ENCODE measurements around the gene LRG1.

Gene LRG1

DNA sequence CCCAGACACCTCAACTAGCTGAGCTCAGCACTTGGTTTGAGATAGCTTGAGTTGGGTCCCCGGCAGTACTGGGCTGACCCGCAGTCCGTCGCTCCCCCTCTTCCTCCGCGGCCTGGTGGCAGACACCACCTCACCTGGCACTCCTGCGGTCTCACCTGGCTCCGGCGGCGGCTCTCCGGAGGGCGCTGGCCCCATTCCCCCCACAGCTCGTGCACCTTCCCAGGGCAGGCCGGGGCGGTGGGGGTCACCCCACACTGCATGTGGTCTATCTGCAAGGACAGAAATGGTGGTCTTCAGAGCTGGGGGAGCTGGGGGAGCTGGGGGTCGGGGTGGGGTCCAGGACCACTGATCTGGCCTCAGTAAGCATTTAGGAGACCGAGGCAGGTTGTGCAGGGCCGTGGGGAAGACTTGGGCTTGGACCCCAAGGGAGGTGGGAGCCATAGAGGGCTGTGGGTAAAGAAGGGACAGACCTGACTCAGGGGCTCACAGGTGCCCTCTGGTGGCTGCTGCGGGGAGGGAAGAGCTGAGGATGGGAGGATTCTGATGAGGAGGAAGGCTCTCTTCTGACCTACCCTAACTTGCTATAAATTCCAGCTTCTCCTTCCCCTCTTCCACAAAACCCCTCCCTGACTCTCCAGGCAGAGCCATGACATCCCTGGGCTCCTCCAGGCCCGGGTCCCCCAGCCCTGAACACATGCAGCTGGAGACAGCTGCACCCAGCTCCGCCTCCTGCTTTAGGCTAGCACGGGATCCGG lies 14.9 kb downstream of the LRG1 start:
- DNase-seq, result peak; percentile 9

DNA sequence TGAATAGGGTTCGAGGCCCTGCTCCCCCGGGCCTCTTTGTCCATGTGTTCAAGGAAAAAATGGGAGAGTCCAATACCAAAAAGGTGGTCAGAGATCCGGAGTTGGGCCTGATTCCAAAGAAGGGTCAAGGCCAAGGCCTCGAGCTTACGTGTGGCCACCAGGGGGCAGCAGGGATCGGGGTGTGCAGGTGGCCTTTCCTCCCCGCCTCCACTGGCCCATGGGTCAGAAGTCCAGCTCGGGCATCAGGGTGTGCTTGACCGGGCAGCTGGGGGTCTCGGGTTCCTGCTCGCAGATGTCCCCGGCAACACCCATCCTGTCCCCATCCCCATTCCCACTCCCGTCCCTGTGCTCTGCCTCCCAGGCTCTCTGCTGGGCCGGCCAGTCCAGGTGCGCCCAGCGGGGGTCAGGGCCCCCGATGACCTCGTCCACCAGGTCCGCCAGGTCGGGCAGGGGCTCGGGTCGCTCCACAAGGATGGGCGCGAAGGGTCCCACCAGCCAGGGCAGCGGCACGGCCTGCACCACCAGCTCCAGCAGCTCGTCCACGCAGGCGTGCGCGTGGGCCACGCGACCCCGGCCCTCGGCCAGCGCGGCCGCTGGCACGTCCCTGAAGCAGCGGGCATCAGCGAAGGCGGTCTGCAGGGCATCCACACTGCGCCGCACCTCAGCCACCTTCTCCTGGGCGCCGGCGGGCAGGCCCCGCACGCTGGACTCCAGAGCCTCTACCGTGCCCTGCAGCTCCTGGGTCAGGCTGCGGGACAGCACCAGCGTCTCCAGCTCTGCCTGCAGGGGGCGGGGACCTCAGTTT lies 16.3 kb downstream of the LRG1 start:
- peak; percentile 32 for DNase-seq

DNA sequence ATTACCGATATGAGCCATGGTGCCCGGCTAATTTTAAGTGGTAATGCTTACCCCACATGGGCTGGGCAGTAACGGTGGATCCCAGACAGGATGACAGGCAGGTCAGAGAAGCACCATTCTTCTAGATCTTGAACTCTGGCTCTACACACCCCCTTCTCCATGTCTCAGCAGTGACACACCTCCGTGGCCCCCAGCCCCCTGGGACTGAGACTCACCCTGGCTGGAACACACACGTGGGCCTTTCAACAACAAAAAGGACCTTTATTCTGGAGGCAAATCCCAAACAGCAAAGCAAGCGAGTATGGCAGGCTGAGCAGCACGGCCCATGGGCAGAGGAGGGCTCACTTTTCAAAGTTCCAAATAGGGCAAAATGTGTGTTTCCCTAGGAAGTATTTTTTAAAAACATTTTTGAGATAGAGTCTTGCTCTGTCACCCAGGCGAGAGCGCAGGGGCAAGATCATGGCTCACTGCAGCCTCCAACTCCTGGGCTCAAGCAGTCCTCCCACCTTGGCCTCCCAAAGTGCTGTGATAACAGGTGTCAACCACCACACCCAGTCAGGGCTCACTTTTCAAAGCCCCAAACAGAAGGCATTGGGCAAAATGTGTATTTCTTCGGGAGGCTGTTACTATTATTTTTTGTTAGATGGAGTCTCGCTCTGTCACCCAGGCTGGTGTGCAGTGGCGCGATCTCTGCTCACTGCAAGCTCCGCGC lies 17.4 kb downstream of the LRG1 start:
- no peak for DNase-seq

DNA sequence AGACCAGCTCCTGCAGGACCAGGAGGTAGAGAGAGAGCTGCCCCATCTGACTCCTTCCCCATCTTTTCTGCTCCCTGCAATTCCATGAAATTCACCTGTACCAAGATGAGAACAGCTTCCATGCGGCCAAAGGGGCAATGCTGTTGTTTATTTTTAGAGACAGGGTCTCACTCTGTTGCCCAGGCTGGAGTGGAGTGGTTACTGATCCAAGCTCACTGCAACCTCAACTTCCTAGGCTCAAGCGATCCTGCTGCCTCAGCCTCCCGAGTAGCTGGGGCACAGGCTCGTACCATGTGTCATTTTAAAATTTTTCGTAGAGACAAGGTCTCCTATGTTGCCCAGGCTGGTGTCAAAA lies 18.0 kb downstream of the LRG1 start:
- DNase-seq, result no peak

DNA sequence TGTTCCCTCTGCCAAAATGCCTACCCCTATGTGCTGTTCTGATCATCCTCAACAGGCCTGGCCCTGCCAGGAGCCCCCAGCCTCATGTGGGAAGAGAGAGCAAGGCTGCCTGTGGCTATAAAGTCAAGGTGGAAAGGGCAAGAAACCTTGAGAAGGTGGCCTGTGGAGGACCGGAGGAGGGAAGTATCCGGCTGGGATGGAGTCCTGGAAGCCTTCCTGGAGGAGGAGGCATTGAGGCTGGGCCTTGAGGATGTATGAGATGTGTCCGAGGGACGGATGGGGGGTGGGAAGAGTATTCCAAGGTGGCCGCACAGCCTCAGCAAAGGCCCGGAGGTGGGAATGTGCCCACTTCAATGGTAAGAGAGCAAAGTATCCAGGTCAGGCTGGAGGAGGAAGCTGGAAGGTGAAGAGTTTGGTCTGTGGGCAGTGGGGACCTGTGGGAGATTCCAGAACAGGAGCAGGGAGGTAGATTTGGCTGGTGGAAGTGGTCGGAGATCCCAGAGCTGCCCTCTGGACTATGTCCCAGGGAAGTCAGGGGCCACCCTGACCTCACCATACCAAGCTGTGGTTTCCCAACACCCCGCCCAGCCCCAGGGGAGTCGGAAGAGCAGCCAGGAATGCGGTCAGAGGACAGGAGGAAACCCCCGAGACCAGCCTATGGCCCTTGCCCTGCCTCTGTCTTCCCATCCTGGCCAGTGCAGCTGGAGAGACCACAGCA lies 18.5 kb downstream of the LRG1 start:
- DNase-seq, result no peak

DNA sequence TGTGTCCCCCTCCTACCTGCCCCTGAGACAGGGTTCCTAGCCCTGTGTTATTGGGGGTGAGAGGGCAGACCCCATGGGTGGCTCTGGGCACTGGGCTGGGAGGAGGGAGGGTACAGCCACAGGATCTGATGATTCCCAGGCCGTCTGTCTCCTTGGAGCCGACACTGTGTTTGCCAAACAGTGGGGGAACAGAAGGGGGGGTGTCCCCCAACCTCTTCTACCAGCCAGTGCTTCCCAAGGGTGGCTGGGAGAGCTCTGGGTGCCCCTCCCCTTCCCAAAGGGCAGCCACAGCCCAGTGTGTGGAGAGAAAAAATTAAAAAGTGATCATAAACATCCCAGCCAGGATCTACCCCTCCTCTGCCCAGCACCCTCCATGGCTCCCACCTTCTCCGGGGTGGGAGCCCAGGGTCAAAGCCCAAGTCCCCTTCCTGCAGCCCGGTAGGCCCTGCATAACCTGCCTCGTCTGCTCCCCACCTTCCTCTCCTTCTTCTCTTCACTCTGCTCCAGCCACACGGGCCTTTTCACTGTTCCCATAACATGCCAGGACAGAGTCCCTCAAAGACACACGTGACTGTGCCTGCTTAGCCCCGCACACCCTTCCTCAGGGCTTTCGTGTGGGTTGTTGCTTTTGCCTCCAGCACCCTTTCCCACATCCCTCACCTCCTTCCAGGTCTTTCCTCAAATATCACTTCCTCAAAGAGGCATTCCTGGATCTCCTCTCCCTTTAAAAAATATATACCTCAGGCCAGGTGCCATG lies 20.1 kb downstream of the LRG1 start:
- no peak for DNase-seq

DNA sequence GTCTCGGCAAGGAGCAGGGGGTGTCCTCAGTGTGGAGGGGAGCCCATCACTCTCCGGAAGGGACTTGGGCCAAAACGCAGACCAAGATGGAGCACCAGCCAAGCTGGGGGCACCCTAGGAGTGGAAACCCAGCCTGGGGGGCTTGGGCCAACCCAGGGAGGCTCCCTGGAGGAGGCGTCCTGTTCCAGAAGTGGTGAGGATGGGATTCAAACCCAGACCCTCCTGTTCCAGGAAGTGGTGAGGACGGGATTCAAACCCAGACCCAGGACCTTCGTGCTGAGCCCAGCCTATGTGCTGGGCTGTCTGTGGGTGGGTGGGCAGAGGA lies 20.7 kb downstream of the LRG1 start:
- no peak for DNase-seq

DNA sequence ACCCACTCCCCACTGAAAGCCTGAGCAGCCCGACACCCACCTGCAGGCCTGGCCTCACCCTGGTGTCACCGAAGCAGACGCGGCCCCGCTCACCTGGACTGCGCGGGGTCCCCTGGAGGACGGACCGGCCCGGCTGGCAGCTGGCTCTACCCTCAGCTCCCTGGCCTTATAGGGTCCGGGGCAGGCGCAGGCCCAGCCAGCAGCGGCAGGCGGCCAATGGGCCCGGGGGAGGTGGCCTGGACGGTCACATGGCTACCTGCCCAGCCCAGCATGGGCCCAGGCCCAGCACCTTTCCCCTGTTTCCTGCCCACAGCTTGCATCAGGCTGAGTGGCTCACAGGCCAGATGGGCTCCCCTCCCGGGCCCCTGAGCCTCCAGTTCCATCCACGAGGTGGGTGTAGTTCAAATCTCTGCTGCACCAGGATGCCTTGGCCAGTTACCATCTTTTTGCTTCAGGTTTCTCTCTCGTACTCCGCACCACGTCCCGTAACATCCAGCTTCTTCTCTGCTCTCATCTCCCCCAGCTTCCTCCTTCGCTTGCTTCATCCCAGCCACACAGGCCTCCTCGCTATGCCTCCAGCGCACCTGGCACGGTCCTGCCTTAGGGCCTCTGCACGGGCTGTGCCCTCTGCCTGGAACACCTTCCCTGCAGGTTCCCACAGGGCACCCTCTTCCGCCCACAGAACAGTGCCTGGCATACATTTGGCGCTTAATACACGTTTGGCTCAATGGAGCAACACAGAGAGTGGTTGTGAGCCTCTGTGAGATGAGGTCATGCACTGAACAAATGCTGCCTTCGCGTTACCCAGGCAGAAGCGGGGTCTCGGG lies 21.3 kb downstream of the LRG1 start, which contains the start of gene PLIN4:
Gene PLIN4 (minus strand): TSS at position 142 of the 827 bp plus-strand sequence. CDS start 214 bp downstream, outside the sequence.
- no peak for DNase-seq

DNA sequence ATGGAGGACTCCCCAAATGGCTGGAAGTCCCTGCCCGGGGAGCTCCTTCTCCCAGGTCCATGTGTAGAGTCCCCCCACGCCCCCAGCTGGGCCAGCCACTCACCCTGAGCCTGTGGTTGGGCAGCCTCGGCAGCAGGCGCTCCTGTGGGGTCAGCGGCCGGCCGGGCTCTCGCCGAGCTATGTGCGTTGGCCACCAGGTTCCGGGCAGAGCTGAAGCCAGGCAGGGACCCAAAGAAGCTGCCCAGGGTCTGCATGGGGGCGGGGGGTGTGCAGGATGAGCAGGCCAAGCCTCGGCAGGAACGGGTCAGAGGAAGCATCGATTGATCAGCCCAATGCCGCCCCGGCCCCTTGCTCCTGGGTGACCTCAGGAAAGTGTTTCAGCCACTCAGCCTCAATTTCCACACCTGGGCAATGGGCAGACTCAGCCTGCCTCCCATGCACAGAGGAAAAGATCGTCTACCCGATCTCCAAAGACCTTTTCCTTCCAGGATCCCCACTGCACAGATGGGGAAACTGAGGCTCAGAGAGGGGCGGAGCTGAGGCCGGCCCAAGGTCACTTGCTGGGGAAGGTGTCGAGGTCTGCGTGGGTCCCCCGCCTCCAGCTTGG lies 22.3 kb downstream of the LRG1 start:
- no peak for DNase-seq

DNA sequence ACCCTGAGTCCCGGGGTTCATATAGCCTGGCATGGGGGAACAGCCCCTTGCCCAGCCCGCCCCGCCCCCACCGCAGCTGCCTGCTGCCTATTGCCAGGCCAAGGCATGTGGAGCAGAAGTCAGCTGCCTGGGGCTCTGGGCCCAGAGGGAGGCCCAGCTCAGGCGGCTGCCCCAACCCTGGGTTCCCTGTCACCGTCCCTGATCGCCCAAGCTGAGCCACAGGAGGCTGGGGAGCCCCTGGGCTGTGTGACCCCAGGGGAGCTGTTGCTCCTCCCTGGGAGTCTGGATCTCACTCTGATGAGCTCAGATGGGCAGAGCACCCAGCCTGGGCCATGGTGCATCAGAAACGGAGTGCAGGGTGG lies 22.9 kb downstream of the LRG1 start:
- no peak for DNase-seq

DNA sequence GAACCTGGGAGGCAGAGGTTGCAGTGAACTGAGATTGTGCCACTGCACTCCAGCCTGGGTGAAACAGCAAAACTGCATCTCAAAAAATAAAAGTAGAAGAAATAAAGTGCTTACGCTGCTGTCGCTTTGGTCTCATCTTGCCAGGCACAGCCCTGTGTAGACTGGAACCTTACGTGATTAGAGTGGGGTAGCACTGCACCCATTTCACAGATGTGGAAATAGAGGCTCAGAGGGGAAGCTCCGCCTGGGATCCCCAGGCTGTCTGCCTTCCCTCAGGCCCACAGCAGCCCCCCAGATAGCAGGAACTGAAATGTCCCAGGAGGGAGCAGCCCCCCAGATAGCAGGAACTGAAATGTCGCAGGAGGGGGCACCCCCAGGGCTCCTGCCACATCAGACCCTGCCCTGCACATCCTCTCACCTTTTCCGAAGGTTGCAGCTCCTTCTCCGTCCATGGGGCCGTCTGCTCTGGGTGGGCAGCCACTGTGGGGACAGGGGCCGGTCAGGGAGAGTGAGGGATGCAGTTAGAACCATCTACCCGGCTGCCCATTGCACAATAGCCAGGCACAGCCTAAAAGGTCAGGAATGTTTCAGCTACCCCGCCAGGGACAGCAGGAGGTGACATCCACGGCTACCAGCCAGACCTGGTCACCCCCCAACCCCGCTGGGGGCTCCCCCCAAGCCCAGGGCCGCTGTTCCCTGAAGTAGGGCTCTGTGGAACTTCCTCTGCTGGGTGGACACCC lies 23.5 kb downstream of the LRG1 start:
- no peak for DNase-seq

DNA sequence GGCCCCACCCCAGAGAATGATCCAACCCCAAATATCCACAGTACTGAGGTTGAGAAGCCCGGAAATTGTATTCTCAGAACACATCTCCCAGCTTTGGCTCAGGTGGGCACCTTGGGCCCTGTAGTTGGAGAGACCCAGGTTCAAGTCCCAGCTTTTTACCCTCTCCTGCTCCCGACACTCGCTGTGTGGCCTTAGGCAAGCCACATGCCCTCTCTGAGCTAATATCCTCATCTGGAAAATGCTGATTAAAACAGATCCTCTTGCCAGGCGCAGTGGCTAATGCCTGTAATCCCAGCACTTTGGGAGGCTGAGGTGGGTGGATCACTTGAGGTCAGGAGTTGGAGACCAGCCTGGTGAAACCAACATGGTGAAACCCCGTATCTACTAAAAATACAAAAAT lies 24.1 kb downstream of the LRG1 start:
- DNase-seq, result no peak

DNA sequence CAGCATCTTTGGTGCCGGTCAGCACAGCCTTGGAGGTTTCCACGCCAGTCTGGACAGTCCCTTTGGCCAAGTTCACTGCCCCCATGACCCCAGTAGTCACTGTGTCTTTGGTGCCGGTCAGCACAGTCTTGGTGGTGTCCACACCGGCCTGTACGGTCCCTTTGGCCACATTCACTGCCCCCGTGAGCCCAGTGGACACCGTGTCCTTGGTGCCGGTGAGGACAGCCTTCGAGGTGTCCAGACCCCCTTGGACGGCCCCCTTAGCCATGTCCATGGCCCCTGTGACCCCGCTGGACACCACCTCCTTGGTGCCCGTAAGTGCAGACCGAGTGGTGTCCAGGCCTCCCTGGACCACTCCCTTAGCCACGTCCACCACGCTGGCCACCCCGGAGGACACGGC lies 26.6 kb downstream of the LRG1 start:
- no peak for DNase-seq

DNA sequence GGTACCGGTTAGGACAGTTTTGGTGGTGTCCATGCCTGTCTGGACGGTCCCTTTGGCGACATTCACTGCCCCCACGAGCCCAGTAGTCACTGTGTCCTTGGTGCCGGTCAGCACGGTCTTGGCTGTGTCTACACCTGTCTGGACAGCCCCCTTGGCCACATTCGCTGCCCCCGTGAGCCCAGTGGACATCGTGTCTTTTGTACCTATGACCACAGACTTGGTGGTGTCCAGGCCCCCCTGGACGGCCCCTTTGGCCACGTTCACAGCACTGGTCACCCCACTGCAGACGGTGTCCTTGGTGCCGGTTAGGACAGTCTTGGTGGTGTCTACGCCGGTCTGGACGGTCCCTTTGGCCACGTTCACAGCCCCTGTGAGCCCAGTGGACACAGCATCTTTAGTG lies 27.8 kb downstream of the LRG1 start:
- no peak for DNase-seq

DNA sequence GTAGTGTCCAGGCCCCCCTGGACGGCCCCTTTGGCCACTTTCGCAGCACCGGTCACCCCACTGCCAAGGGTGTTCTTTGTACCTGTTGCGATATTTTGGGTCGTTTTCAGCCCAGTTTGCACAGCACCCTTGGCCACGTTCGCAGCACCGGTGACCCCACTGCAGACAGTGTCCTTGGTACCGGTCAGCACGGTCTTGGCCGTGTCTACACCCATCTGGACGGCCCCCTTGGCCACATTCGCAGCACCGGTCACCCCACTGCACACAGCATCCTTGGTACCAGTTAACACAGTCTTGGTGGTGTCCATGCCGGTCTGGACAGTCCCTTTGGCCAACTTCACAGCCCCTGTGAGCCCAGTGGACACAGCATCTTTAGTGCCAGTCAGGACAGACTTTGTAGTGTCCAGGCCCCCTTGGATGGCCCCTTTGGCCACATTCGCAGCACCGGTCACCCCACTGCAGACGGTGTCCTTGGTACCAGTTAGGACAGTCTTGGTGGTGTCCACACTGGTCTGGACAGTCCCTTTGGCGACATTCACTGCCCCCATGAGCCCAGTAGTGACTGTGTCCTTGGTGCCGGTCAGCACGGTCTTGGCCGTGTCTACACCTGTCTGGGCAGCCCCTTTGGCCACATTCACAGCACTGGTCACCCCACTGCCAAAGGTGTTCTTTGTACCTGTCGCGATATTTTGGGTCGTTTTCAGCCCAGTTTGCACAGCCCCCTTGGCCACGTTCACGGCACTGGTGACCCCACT lies 28.4 kb downstream of the LRG1 start:
- no peak for DNase-seq

DNA sequence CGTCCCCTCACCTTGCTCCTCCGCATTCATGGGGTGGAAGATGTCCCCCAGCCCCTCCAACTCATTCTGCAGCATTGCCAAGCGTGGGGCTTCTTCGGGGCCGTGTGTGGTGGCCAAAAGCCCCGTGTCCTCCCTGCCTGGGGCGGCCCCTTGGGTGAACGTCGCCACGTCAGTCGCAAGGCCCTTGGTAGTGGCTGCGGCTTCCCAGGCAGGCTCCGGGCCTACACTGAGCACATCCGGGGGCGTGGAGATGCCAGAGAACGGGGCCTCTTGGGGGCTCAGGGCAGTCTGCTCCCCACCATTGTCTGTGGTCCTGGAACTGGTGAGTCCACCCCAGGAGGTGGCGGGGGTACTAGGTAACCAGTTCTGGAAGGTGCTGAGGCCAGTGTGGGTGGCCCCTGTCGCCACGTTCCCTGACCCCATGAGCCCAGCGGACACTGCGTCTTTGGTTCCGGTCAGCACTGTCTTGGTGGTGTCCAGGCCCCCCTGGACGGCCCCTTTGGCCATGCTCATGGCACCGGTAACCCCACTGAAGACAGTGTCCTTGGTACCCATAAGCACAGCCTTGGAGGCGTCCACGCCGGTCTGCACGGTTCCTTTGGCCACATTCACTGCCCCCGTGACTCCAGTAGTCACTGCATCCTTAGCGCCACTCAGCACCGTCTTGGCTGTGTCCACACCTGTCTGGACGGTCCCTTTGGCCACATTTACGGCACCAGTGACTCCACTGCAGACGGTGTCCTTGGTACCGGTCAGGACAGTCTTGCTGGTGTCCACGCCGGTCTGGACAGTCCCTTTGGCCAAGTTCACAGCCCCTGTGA lies 29.2 kb downstream of the LRG1 start:
- no peak for DNase-seq

DNA sequence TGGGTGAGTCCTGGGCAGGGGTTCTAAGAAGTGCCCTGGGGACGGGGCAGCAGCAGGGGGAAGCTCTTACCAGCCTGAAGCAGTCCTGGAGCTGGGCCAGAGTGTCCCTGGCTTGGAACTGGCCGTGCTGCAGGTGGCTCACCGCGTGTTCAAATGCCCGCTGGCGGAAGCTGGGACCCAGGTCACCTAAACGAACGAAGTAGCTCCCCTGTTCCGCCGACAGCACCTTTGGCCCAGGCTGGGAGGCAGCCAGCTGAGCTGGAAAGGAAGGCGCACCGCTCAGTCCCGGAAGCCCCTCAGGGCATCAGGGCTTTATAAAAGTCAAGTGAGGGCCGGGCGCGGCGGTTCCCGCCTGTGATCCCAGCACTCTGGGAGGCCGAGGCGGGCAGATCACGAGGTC lies 31.1 kb downstream of the LRG1 start:
- DNase-seq, result no peak

DNA sequence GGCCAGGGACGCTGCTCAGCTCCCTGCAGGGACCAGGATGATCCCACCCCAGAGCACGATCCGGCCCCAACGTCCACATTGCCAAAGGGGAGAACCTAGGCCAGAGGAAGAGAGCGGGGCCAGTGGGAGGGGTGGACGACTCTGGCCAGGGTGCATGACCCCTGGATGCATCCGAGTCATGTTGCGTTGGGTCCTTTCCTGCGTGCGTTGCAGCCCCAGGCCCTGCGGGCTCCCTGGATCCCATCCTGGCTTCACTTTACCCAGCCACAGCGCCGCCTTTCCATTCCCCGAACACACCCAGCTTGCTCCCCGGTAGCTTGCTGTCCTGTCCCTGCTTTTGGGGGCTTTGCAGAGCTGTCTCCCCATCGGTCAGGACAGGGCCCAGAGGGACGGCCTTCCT lies 32.0 kb downstream of the LRG1 start:
- no peak for DNase-seq

DNA sequence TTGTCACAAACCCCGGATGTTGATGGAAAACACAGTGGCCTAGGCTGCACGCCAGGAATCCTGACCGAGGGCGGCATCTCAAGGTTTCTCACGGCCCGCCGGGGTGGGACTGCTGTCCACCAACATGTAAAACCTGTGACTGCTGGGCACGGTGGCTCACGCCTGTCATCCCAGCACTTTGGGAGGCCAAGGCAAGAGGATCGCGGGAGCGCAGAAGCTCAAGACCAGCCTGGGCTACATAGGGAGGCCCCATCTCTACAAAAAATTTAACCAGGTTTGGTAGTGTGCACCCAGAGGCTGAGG lies 32.7 kb downstream of the LRG1 start:
- DNase-seq, result no peak

Measured in KG1 (cell line).